OCI-LY7 (cell line): Measurements from ENCODE around the gene LDLRAD4. TPM values are rescaled to one million over a fixed set of nuclear protein-coding genes. Genes with fewer than 3 reads are reported as not detected.

Experiments
- BruUV-seq: library from RNA; stranded (reverse); fragments of 400-500 nt; replicated peaks from 2 replicates; lab custom pipeline; 2021; lab: Mats Ljungman, UMichigan
- CTCF ChIA-PET: fragments of 300-600 bp; sonication (Branson Sonifier 250); formaldehyde crosslinking; loops from one replicate; lab custom pipeline; 2022; ENCODE audit warnings: antibody characterized with exemption; ENCODE audit not compliant: unreplicated experiment; lab: Charles Lee
- POLR2A ChIA-PET: fragments of 300-600 bp; sonication (Branson Sonifier 250); formaldehyde crosslinking; loops from one replicate; lab custom pipeline; 2022; ENCODE audit warnings: antibody characterized with exemption; lab: Charles Lee
- DNase-seq: peaks from one replicate; pipeline ENCODE4 v3.0.0-alpha.2; 2015; ENCODE audit warnings: low spot score
- H2AFZ ChIP-seq: fragments of 200-600 bp; sonication (generic), shearing (Covaris generic); 2 replicates; pipeline ENCODE4 v1.6.1; 2014; ENCODE audit warnings: mild to moderate bottlenecking, antibody characterized with exemption, low read length, moderate library complexity
- H3K27ac ChIP-seq: fragments of 200-600 bp; sonication (generic); 2 replicates; pipeline ENCODE4 v1.5.1; 2014; ENCODE audit warnings: mixed run types, low read depth, mild to moderate bottlenecking, moderate library complexity, low read length, inconsistent platforms; ENCODE audit not compliant: poor library complexity, severe bottlenecking
- H3K36me3 ChIP-seq: fragments of 200-600 bp; sonication (generic); 2 replicates; pipeline ENCODE4 v1.6.1; 2014; ENCODE audit warnings: mild to moderate bottlenecking, antibody characterized with exemption, low read length, moderate library complexity, mixed read lengths; ENCODE audit not compliant: insufficient read depth
- H3K4me1 ChIP-seq: fragments of 200-600 bp; sonication (generic); 2 replicates; pipeline ENCODE4 v1.5.1; 2014; ENCODE audit warnings: mild to moderate bottlenecking, low read length; ENCODE audit not compliant: insufficient read depth, poor library complexity, severe bottlenecking
- H3K4me2 ChIP-seq: fragments of 200-600 bp; sonication (generic); 2 replicates; pipeline ENCODE4 v1.6.1; 2014; ENCODE audit warnings: mild to moderate bottlenecking, low read length
- H3K4me3 ChIP-seq: fragments of 200-600 bp; sonication (generic); 2 replicates; pipeline ENCODE4 v1.5.1; 2014; ENCODE audit warnings: mild to moderate bottlenecking, low read depth, low read length; ENCODE audit not compliant: poor library complexity, severe bottlenecking
- H3K79me2 ChIP-seq: fragments of 200-600 bp; sonication (generic); 2 replicates; pipeline ENCODE4 v1.6.1; 2016; ENCODE audit warnings: low read depth, mild to moderate bottlenecking, low read length, moderate library complexity, mixed read lengths; ENCODE audit not compliant: insufficient read depth
- H3K9me2 ChIP-seq: fragments of 200-600 bp; sonication (generic); 2 replicates; pipeline ENCODE4 v1.6.1; 2016; ENCODE audit warnings: mild to moderate bottlenecking, low read length, mixed read lengths; ENCODE audit not compliant: insufficient read depth
- H3K9me3 ChIP-seq: fragments of 200-600 bp; sonication (generic); 2 replicates; pipeline ENCODE4 v1.6.1; 2014; ENCODE audit warnings: mild to moderate bottlenecking, mixed run types, low read length, mixed read lengths
- H4K20me1 ChIP-seq: fragments of 200-600 bp; sonication (generic); 2 replicates; pipeline ENCODE4 v1.6.1; 2014; ENCODE audit warnings: mild to moderate bottlenecking, antibody characterized with exemption, low read length, moderate library complexity, mixed read lengths; ENCODE audit not compliant: insufficient read depth
- EZH2phosphoT487 ChIP-seq: fragments of 200-600 bp; sonication (generic); IDR thresholded peaks from 2 replicates; pipeline ENCODE4 v1.6.1; 2018; ENCODE audit warnings: low read depth, borderline replicate concordance, mild to moderate bottlenecking, mixed run types, antibody characterized with exemption, low read length, moderate library complexity, mixed read lengths
- intact Hi-C: fragments of 100-400 bp; cut with micrococcal nuclease; formaldehyde crosslinking; loops from one replicate; pipeline ENCODE4 v1.10.0; 2022; ENCODE audit not compliant: unreplicated experiment
- total RNA-seq, 2 experiments: library from RNA; depleted of rRNA in 1 of 2; stranded (reverse); fragments of >200 nt in 1 of 2; shearing (Covaris generic) in 1 of 2; gene quantifications; 2 replicates each; pipeline ENCODE4 v1.2.3, GENCODE V29; 2014 to 2022
- TF ChIP-seq, protein P1 (sequence below): fragments of 200-600 bp; sonication (generic); conservative IDR thresholded peaks from 2 replicates; pipeline ENCODE4 v1.5.1; 2014; ENCODE audit warnings: mild to moderate bottlenecking, antibody characterized with exemption, low read length, moderate library complexity, mixed read lengths

The LDLRAD4 gene
- total RNA-seq, 2 experiments from 2014 or later = 26.2 to 43.8 TPM

GRCh38 chr18:13232086-13232917 lies 13.7 kb downstream of the LDLRAD4 start:
- H3K27ac ChIP-seq = no peak overlapping the region
- H3K9me3 ChIP-seq = no peaks in the 10 kb centered on the region
- intact Hi-C loops = no loop called here
- BruUV-seq = no TSS peak
- H3K36me3 ChIP-seq = no peaks in the 10 kb centered on the region
- no peak overlapping the region for H3K4me2 ChIP-seq
- no peaks in the 10 kb centered on the region for H3K9me2 ChIP-seq
- no peak for TF ChIP-seq EZH2phosphoT487
- TF ChIP-seq, protein P1, sequence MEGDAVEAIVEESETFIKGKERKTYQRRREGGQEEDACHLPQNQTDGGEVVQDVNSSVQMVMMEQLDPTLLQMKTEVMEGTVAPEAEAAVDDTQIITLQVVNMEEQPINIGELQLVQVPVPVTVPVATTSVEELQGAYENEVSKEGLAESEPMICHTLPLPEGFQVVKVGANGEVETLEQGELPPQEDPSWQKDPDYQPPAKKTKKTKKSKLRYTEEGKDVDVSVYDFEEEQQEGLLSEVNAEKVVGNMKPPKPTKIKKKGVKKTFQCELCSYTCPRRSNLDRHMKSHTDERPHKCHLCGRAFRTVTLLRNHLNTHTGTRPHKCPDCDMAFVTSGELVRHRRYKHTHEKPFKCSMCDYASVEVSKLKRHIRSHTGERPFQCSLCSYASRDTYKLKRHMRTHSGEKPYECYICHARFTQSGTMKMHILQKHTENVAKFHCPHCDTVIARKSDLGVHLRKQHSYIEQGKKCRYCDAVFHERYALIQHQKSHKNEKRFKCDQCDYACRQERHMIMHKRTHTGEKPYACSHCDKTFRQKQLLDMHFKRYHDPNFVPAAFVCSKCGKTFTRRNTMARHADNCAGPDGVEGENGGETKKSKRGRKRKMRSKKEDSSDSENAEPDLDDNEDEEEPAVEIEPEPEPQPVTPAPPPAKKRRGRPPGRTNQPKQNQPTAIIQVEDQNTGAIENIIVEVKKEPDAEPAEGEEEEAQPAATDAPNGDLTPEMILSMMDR = no peak
- no peaks in the 10 kb centered on the region for H3K79me2 ChIP-seq
- ChIA-PET POLR2A (no interaction called here), CTCF (no interaction called here)
- no peak overlapping the region for H2AFZ ChIP-seq
- H4K20me1 ChIP-seq = no peaks in the 10 kb centered on the region
- no peak for DNase-seq
- H3K4me1 ChIP-seq = no peaks in the 10 kb centered on the region
- H3K4me3 ChIP-seq = no peak overlapping the region

DNA sequence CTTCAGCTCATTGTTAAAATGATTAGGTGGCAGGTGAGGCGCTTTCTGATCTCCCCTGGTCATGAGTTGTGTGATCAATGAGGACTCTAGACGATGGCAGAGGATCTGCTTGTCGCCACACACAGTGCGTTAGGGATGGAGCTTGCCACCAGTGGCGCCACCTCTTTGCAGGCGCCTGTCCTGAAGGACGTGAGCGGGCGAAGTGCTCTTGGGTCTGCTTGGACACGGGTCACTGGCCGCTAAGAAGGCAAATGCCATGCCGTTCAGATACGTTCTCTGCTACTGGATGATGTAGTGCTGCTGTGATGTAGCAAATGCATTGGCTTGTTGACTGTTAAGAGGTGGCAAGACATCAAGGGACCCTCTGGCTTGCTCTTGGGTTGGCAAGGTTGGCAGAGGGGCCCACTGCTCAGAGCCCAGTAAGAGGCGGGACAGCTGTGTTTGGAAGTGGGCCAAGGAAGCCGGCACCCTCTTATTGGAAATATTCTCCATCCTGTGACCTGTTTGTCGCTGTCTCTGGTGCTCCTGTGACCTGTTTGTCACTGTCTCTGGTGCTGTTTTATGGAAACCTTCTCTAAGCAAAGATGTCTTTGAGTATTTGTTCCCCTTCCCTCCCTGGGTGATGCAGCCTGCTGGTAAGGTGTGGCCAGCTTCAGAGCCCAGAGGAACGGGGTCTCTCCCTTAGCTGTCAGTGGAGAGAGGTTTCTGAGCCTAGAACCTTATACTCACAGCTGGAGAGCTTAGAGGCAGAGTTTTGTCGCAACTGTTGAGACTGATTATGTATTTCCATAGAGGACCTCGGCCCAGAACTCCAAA lies 14.6 kb downstream of the LDLRAD4 start:
- no peak for DNase-seq
- intact Hi-C loops = no loop called here
- no peak overlapping the region for H3K27ac ChIP-seq
- no peaks in the 10 kb centered on the region for H3K9me2 ChIP-seq
- CTCF ChIA-PET = no interaction called here
- no peaks in the 10 kb centered on the region for H3K79me2 ChIP-seq
- no TSS peak for BruUV-seq
- H3K36me3 ChIP-seq = no peaks in the 10 kb centered on the region
- POLR2A ChIA-PET = no interaction called here
- no peak overlapping the region for H3K4me2 ChIP-seq
- no peak overlapping the region for H2AFZ ChIP-seq
- no peaks in the 10 kb centered on the region for H4K20me1 ChIP-seq
- no peak overlapping the region for H3K4me3 ChIP-seq
- TF ChIP-seq, protein P1 = no peak
- TF ChIP-seq EZH2phosphoT487 = no peak
- no peaks in the 10 kb centered on the region for H3K9me3 ChIP-seq
- H3K4me1 ChIP-seq = no peaks in the 10 kb centered on the region
